ENCODE measurements around the gene ACTR2.

- TF ChIP-seq CTCF (tag by site-specific recombination; IDR thresholded peaks at IDR 0.05), result no peak
- no peak for TF ChIP-seq PRDM10 (tag by site-specific recombination; IDR thresholded peaks at IDR 0.05)
- TF ChIP-seq ZNF747 (tag by site-specific recombination; IDR thresholded peaks at IDR 0.05), result no peak
- TF ChIP-seq ZNF362 (tag by site-specific recombination; IDR thresholded peaks at IDR 0.05), result no peak
- TF ChIP-seq ZNF23 (tag by site-specific recombination; IDR thresholded peaks at IDR 0.05; ENCODE audit: borderline replicate concordance), result no peak
- no peak for TF ChIP-seq ZNF580 (tag by site-specific recombination; IDR thresholded peaks at IDR 0.05)
- TF ChIP-seq SETDB1 (IDR thresholded peaks at IDR 0.05; ENCODE audit: insufficient read length, low read length), result no peak
Measured at GRCh38 chr2:65296971-65297370, 69.3 kb downstream of the ACTR2 start.
